ENCODE data around the gene IL24. TPM values are rescaled to one million over a fixed set of nuclear protein-coding genes. Genes with fewer than 3 reads are reported as not detected.

The IL24 gene
- total and polyA plus RNA-seq, 8 donors, result not detected

DNA sequence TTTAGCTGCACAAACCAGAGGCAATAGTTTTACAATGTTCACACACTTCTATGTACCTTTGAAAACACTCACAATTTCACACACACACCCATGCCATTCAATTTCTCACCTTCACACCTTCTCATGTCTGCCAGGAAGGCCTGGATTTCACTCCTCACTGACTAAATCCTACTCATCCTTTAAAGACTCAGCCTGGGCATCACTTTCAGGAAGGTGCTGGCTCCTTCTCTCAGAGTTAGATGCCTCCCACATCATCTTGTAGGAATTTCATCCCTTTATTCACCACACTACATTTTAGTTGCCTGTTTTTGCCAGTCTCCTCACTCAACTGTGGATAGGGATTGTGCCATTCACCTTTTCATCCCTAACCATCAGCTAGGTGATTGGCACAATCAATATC lies 29.5 kb upstream of the IL24 start:
- ATAC-seq, result no peak
- no peak for DNase-seq
- TF ChIP-seq, protein P1, sequence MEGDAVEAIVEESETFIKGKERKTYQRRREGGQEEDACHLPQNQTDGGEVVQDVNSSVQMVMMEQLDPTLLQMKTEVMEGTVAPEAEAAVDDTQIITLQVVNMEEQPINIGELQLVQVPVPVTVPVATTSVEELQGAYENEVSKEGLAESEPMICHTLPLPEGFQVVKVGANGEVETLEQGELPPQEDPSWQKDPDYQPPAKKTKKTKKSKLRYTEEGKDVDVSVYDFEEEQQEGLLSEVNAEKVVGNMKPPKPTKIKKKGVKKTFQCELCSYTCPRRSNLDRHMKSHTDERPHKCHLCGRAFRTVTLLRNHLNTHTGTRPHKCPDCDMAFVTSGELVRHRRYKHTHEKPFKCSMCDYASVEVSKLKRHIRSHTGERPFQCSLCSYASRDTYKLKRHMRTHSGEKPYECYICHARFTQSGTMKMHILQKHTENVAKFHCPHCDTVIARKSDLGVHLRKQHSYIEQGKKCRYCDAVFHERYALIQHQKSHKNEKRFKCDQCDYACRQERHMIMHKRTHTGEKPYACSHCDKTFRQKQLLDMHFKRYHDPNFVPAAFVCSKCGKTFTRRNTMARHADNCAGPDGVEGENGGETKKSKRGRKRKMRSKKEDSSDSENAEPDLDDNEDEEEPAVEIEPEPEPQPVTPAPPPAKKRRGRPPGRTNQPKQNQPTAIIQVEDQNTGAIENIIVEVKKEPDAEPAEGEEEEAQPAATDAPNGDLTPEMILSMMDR (IDR thresholded peaks at IDR 0.05), result no peak
- intact Hi-C loops (cut with DNase I), result no loop called here
- Histone ChIP-seq H3K9me3 (no peaks in the 10 kb centered on the region), H3K4me1 (peaks cover 0 to 3% (median 0%) of the 10 kb centered on the region in 3 donors), H3K4me3 (no peak overlapping the region), H3K27ac (no peak overlapping the region), H3K27me3 (no peaks in the 10 kb centered on the region), H3K36me3 (no peaks in the 10 kb centered on the region)
- no peak for FAIRE-seq

DNA sequence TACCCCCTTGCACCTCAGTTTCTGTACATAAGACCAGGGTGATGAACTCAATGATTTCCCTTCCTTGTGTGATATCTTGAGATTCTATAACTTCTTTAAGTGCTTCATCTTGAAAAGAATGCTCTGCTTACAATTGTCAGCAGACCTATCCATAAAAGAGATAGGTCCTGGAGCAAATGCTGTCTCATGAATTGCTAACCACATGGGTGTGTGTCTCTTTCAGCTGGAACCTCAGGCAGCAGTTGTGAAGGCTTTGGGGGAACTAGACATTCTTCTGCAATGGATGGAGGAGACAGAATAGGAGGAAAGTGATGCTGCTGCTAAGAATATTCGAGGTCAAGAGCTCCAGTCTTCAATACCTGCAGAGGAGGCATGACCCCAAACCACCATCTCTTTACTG lies 29.0 kb upstream of the IL24 start:
- no peak for FAIRE-seq
- H3K27ac ChIP-seq, result no peak overlapping the region
- no peaks in the 10 kb centered on the region for H3K9me3 ChIP-seq
- H3K4me3 ChIP-seq, result no peak overlapping the region
- H3K36me3 ChIP-seq, result no peaks in the 10 kb centered on the region
- no peak for DNase-seq
- WGBS, 2 donors, result 24 to 37% methylated on average over 1 of the region's 1 CpG
- intact Hi-C loops (cut with DNase I), result no loop called here
- TF ChIP-seq, protein P1 (IDR thresholded peaks at IDR 0.05), result no peak
- peaks cover 0 to 3% (median 0%) of the 10 kb centered on the region in 3 donors for H3K4me1 ChIP-seq
- no peaks in the 10 kb centered on the region for H3K27me3 ChIP-seq
- no peak for ATAC-seq

DNA sequence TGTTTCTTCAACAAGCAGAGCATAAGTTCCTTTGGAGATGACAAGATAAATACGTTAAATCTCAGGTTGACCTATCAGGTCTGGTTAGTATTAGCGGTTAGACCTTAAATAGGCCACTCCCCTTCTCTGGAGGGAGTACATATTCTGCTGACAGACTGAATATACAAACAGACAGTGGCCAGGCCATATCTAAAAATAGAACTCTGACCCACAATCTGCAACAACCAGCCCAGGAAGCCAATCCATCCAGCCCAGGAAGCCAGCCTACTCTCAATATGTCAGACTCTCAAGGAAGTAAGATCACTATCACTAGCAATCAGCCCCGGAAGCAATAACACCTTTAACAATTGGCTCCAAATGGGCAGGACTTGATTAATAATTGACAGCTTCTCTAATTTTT lies 25.1 kb upstream of the IL24 start:
- Histone ChIP-seq H3K27me3 (no peaks in the 10 kb centered on the region), H3K4me3 (no peak overlapping the region), H3K27ac (no peak overlapping the region), H3K4me1 (no peaks in the 10 kb centered on the region), H3K9me3 (no peaks in the 10 kb centered on the region), H3K36me3 (no peaks in the 10 kb centered on the region)
- WGBS, 2 donors, result 75 to 80% methylated on average over 3 of the region's 3 CpGs
- intact Hi-C loops (cut with DNase I), result no loop called here
- no peak for ATAC-seq
- no peak for DNase-seq
- no peak for FAIRE-seq
- TF ChIP-seq, protein P1 (IDR thresholded peaks at IDR 0.05), result no peak

DNA sequence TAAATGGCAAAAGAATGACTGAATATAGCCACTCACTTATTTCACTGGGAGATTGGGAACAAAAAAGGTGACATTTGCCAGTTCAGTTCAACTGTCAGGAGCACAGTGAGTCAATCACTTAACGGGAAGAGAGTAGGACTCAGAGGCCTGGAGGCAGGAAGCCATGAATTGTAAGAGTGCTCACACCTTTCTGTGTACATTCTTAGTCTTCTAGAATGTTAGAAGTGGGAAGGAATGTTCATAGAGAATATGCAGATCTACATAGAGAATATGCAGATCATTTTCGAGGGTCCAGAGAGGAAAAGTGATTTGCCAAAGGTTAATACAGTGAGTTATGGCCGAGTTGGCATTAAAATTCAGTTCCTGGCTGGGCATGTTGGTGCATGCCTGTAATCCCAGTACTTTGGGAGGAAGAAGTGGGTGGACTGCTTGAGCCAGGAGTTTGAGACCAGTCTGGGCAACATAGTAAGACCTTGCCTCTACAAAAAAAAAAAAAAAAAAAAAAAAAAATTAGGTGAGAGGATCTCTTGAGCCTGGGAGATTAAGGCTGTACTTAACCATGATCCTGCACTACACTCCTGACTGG lies 23.5 kb upstream of the IL24 start:
- TF ChIP-seq, protein P1 (IDR thresholded peaks at IDR 0.05), result no peak
- Histone ChIP-seq H3K4me3 (no peak overlapping the region), H3K36me3 (no peaks in the 10 kb centered on the region), H3K27me3 (no peaks in the 10 kb centered on the region), H3K27ac (no peak overlapping the region), H3K9me3 (no peaks in the 10 kb centered on the region), H3K4me1 (no peaks in the 10 kb centered on the region)
- WGBS, 2 donors, result 78 to 79% methylated on average over 3 of the region's 3 CpGs
- DNase-seq, result no peak
- no peak for FAIRE-seq
- ATAC-seq, result no peak
- intact Hi-C loops (cut with DNase I), result no loop called here

DNA sequence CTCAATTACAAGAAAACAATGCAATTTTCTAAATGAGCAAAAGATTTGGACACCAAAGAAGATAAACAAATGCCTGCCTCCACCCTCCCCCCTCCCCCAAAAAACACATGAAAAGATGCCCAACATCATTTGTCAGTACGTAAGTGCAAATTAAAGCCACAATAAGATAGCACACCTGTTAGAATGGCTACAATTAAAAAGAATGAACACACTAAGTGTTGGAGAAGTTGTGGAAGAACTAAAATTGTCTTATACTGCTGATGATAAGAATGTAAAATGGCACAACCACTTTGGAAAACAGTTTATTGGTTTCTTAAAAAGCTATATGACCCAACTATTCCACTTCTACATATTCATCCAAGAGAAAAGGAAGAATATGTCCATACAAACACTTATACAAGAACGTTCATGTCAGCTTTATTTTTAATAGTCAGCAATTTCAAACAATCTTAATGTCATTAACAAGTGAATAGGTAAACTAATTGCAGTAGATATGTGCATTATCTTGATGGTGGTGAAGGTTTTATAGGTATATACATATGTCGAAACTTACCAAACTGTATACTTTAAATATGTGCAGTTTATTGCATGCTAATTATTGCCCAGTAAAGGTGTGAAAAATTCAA lies 21.4 kb upstream of the IL24 start:
- Histone ChIP-seq H3K4me1 (no peaks in the 10 kb centered on the region), H3K27ac (no peak overlapping the region), H3K27me3 (no peaks in the 10 kb centered on the region), H3K36me3 (no peaks in the 10 kb centered on the region), H3K4me3 (no peak overlapping the region), H3K9me3 (no peaks in the 10 kb centered on the region)
- TF ChIP-seq, protein P1 (IDR thresholded peaks at IDR 0.05), result no peak
- FAIRE-seq (no peak), DNase-seq (no peak), ATAC-seq (no peak)
- intact Hi-C loops (cut with DNase I), result no loop called here
- WGBS, 2 donors, result 60 to 73% methylated on average over 3 of the region's 3 CpGs

All from pancreas (tissue), 10 donors.